GM19452 (cell line): Measurements from ENCODE around the gene KRT1.
"Not testable (repeated sequence)": the region's sequence is repeated elsewhere in the genome, so short reads cannot be mapped to it uniquely, and the experiment has no call there.

ENCODE experiments used
- ATAC-seq: cut with Tn5 transposase; IDR thresholded peaks from one replicate; pipeline ENCODE4 v1.9.1; 2021; ENCODE audit not compliant: unreplicated experiment

KRT1 gene

DNA sequence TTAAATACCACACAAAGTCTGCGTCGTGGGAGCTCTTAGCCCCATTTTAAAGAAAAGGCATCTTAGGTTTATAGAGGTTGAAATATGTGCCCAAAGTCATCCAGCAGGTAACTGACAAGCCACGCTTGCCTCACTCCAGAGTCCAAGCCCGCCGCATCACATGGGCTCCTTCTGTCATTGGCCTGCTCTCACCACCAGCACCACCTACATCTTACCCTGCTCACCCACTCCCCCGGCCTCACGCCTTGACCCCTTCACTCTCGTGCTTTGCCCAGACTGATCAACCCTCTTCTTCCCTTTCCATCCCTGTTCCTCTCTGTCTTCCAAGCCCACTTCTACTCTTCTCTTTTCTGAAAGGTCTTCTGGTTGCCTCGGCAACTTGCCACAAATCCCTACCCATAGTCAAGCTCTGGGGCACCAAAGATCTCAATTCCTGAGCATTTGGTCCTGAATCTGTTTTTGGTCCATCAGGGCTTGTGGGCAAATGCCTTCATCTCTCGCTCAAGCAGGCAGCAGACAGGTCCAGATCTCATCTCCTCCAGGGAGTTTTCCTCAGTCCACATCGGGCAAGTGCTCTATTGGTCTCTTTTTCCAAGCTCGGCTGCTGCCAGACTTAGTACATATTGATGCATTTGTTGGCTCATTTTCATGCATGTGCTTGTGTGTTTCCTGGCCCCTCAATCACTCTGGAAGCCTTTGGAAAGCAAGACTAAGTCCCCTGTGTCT is 3.5 kb upstream of the KRT1 start:
- ATAC-seq = no peak

DNA sequence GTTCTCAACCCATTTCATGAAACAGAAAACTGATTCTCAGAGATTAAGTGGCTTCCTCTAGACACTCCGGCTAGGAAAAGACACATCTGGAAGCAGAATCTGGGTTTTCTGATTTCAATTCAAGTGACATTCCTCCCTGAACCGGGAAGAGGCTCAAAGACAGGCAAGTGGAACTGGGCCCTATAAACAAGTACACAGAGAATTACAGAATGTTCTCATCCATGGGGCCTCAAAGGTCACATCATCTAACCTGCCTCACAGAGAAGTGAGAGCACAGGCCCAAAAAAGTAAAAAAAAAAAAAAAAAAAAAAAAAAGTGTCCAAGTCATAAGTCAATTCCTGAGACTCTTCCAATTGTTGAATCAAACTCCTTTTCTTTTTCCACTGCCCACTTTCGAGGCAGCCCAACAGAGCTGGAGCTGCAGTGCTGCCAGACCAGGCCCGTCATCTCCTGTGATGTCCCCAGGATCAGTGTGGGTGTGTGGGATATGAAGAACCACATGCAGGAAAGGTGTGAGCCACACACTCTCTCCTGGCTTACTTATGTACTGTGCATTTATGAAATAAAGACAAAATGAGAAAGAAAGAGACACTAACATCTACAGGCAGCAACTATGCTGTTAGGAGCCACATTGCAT is 2.8 kb upstream of the KRT1 start:
- ATAC-seq = no peak

DNA sequence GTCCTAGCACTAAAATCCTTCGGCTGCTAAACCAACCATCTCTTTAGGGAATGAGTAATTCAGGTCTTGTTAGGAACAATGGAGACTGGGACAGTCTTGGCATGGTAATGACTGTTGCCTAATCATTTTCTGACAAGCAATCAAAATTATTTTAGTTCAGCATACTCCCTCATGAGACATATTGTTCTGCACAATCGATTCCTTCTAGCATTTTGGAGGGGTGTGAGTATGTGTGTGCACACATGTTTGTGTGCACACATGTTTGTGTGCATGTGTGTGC is 2.1 kb upstream of the KRT1 start:
- ATAC-seq = no peak

DNA sequence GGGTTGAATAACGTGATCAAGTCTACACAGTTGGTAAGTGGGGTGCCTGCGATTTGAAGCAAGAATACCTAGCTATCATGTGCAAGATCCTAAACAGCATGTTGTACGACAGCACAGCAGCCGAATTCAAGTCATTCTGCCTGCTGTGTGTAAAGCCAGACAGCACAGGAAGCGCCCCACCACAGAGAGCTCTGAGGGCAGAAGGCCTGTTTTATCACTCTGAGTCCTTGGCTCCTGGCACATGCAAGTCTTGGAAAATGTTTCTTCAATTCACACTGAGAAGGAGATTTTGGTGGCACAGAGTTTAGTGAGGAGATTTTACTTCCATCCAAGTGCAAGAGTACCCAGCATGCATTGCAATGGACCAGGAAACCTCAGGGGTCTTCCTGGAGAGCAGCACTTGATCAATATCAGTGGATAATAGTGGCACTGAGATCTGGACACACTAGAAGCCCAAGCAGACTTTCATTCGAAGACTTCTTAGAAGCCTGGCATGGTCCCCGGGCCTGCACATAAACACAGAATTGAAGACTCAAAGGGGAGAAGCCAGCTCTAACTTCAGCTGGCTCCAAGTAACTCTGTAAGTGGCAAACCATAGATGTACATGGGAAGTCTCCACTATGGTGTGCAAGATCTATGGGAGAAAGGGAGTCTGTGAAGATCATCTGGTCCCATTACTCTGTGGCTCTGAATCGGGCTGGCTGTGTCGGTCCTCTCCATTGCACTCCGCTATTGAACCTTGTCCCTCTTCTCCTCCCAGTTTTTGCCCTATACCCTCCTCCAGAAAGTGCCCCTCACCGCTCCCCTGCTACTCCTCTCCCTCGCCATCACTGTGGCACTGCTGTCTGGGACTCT is 1.5 kb upstream of the KRT1 start:
- ATAC-seq = no peak

DNA sequence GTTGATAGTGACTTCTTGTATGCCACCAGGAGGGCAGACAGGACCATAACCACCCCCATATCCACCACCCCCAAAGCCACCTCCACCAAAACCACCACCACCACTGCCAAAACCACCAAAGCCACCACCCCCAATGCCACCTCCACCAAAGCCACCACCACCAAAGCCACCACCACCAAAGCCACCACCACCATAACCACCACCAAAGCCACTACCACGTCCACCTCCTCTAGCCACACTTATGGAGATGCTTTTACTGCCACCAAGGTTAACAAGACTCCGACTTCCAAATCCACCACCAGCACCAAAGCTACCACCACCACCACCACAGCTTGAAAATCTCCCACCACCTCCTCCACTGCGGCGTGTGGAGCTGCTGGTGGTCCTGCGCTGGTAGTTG is 332 bp downstream of the KRT1 start:
- ATAC-seq = no peak

GRCh38 chr12:52677671-52678070 is 2.5 kb downstream of the KRT1 start:
- ATAC-seq = no peak

DNA sequence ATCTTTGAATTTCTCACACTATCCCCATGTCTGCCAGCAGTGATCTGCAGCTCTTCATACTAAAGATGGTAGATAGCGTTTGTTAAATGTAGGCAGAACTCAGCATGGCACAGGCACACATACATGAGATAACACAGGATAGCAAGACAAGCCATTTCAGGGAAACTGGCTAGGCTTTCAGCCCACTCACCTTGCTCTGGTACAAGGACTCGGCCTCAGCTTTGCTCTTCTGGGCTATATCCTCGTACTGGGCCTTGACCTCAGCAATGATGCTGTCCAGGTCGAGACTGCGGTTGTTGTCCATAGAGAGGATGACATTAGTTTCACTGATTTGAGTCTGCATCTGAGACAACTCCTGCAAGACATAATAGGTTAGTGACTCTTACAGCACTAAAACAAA is 3.1 kb downstream of the KRT1 start:
- ATAC-seq = no peak

DNA sequence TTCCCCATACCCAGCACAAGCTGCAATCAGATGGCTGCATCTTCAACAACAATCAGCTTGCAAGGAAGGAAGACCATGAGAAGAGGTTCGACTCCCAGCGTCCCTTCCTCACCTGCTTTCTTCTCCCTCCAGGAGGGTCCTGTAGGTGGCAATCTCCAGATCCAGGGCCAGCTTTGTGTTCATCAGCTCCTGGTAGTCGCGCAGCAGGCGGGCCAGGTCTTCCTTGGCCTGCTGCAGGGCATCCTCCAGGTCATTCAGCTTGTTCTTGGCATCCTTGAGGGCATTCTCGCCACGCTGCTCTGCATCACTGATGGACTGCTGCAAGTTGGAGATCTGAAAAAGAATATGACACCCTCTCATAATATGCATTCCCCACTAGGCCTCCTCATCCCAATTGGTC is 4.0 kb downstream of the KRT1 start:
- no peak for ATAC-seq

DNA sequence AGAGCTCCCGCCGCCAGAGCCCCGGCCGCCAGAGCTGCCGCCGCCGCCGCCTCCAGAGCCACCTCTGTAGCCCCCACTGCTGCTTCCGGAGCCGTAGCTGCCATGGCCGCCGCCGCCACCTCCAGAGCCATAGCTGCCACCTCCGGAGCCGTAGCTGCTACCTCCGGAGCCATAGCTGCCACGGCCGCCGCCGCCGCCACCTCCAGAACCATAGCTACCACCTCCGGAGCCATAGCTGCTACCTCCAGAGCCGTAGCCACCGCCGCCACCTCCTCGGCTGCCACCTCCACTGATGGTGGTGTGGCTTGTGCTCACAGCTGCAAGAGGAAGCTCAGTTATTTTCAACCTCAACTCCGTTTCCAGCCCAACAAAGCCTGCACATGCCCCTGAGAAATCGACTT is 4.9 kb downstream of the KRT1 start:
- no peak for ATAC-seq

DNA sequence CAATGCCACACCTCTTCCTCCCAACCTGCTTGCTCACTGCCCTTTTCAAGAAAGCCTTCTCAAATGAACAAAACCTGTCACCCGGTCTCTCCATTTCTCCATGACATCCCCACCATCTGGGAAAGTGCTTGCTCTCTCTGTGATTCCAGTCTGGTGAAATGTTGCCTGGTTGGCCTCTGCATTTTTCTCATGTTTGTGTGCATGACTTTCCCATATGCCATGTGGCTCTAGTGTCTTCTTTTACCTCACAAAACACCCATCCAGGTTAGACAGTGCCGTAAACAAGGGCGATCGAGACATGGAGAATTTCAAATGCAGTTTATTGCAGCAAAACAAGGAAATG is 5.8 kb downstream of the KRT1 start:
- no peak for ATAC-seq

DNA sequence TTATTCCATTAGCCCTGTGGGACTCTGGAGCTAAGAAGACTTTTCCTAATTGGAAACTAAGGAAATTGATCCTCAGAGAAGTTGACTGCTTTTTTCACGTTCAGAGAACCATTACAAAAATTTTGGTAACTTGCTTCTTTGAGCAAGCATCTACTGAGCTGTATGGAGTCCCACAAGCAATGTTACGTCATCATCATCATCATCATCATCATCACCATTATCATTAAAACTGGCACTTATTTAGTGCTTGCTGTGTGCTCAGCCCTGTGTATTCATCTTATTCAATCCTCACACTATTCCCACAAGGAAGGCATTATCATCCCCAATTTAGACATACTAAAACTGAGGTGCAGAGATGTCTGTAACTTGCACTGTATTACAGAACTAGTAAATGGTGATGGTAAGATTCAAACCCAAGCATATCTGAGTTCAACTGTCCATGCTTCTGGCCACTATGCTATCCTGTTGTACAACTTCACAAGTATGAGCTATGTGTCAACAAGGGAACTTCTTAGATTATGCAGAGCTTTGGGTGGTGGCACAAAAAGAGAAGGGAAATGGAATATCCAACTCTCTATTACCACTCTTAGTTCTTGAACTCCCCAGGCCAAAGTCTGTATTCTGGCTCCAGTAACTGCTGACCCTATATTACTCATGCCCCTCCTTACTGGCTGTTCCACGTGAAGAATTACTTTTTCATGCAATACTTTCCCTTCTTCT is 6.3 kb downstream of the KRT1 start:
- no peak for ATAC-seq

- ATAC-seq = no peak
These were observed 7.0 kb downstream of the KRT1 start for GRCh38 chr12:52673217-52673616.

DNA sequence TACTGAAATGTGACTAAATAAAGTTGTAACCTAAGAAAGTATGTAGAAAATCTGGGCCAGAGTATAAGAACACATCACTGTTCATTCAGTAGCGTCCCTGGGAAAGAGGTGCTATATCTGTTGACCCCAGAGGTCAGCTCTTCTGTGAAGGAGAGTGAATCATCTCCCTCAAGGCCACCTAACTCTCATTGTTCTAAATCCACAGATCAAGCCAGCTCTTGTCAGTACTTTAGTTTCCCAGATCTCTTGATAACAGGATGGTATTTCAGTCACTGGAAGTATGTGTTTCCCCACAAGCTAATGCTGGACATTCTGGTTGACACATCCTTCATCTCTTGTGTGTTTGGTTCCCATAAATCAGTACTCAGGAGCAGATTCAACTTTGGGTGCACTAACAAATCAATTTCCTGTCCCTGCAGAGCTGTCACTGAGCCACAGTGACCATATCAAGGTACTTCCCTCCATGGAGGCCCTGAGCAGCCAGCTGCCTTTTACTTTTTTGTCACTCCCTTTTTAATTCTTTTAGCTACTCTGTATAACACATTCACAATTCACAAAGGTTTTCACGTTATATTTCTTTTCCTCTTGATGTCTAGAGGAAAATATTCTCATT is 7.8 kb downstream of the KRT1 start:
- ATAC-seq = no peak

GRCh38 chr12:52670961-52671360 is 9.2 kb downstream of the KRT1 start:
- ATAC-seq = no peak

DNA sequence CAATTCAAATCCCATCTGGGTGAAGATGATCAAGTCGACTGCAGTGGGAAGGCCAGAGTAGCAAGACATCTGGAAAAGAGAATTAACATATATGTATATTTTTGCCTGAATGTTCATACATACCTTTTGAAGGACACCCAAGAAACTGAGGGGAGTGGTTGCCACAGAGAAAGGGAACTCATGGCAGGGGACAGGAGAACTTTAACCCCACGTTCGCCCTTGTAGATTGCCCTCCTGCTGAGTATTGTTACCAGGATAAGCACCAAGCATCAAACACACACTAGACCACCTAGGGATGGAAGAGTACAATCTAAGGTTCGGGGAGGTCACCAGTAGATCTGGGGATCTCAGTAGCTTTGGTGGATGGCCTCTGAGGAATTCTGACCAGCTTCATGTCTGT is 9.7 kb downstream of the KRT1 start:
- ATAC-seq = no peak

DNA sequence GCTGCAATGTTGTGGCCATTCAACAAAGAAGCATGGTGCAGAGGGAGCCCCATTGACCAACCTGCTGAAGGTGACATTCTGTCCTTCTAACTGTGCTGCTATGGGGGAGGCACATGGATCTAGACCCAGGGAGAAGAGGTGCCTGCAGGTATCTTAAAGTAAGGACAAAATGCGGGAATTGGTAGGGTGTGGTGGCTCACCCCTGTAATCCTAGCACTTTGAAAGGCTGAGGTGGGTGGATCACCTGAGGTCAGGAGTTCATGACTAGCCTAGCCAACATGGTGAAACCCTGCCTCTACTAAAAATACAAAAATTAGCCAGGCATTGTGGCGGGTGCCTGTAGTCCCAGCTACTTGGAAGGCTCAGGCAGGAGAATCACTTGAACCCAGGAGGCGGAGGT is 10.3 kb downstream of the KRT1 start:
- ATAC-seq = not testable (repeated sequence)

DNA sequence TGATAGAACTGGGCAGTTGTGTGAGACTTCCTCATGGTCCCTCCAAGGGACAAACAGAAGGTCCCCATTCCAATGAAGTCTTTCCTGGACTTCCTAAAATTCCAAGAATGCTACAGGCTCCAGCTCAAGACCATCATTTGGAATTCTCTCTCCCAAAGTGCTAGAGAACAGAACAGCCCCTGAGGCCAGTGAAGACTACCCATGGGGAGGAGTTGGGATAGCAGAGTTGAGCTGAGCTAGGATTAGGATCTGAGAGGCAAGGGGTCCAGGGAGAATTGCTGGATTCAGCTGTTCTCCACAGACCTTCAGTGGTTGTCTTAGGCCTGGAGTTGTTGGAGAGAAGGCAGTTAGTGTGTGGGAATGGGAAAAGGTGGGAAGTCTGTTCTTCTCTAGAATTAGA is 10.8 kb downstream of the KRT1 start:
- ATAC-seq = no peak

DNA sequence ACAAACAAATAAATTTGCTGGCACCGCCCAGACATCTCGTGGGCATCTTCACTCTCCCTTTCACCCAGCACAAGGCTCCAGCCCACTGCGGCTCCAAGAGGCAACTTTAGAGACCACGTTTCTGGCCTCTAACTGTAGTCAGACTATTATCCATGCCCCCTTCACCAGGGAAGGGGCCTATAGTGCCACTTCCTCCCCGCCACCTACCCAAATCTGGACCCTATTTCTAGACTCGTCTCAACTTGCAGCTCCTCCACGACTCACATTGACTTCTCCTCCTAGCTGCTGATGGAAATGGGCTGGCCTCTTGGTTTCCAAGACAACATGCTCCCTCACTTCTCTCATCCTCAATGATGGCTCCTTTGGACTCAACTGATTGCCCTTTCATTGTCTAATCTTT is 12.3 kb downstream of the KRT1 start:
- no peak for ATAC-seq

GRCh38 chr12:52667509-52667908 is 12.7 kb downstream of the KRT1 start:
- ATAC-seq = no peak

DNA sequence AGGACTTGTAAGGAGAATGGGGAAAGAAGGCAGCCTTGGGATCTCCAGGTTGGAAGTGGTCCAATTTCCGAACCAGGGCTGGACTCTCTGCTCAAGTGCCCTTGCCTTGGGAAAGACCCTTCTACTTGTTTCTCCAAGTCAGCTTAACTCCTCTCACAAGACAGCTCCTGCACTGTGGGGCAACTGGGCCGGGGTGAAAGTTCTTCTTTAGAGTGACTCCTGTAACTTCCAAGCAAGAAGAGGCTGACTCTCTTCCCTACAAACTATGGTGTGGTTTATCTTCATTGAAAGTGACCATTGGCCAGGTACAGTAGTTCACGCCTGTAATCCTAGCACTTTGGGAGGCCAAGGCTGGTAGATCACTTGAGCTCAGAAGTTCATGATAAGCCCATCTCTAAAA is 13.7 kb downstream of the KRT1 start:
- no peak for ATAC-seq

DNA sequence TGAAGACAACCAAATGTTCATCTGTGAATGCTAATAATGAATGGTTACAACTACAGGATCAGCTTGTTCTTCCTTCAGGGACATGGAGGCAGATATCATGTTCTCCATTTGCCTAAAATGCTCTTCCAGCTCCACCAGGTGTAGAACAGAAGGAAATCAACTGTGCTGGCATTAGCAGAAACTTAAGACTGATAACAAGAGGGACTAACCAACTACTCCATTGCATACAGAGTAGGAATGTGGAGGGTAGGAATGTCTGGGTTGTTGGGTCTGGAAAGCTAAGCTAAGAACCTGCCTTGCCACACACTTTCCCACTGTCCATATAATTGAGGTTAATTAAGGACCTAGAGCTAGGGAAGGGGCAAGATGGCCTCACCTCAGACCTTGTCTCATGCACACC is 16.8 kb downstream of the KRT1 start:
- no peak for ATAC-seq

DNA sequence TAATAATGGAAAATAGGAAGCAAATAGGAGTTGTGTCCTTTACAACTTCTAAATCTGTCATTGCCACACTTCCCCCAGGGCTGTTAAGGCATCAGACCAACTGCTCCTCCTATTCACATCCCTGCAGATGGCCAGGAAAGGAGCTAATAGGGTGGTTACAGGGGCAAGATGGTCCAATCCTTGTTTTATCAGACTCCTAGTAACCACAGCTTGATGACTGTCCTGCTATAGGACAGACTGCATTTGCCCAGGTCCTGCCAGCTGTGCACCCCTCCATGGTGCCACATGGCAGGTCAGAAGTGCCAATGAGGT is 17.3 kb downstream of the KRT1 start:
- ATAC-seq = no peak
